Measurements from ENCODE around the gene AKR1D1.

- TF ChIP-seq, protein P1, sequence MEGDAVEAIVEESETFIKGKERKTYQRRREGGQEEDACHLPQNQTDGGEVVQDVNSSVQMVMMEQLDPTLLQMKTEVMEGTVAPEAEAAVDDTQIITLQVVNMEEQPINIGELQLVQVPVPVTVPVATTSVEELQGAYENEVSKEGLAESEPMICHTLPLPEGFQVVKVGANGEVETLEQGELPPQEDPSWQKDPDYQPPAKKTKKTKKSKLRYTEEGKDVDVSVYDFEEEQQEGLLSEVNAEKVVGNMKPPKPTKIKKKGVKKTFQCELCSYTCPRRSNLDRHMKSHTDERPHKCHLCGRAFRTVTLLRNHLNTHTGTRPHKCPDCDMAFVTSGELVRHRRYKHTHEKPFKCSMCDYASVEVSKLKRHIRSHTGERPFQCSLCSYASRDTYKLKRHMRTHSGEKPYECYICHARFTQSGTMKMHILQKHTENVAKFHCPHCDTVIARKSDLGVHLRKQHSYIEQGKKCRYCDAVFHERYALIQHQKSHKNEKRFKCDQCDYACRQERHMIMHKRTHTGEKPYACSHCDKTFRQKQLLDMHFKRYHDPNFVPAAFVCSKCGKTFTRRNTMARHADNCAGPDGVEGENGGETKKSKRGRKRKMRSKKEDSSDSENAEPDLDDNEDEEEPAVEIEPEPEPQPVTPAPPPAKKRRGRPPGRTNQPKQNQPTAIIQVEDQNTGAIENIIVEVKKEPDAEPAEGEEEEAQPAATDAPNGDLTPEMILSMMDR (conservative IDR thresholded peaks at IDR 0.05; ENCODE audit: low read depth, low read length) = no peak
- TF ChIP-seq EZH2 (IDR thresholded peaks at IDR 0.05; ENCODE audit: low read length, unreplicated experiment) (no peak), EZH2phosphoT487 (IDR thresholded peaks at IDR 0.05; ENCODE audit: borderline replicate concordance, low read length) (no peak)
Observed at GRCh38 chr7:138116141-138116540, 39.9 kb downstream of the AKR1D1 start.
